Astrocyte (in vitro differentiated cells and primary cell): ENCODE results near the gene AUTS2. TPM values are rescaled to one million over a fixed set of nuclear protein-coding genes. Genes with fewer than 3 reads are reported as not detected.

ENCODE experiments used
- DNase-seq: peaks from one replicate; pipeline ENCODE4 v3.0.0-alpha.2; 2010; ENCODE audit warnings: low read depth
- FAIRE-seq: peaks from 2 replicates; lab custom pipeline; 2011; peaks lifted over from hg19 to GRCh38; lab: Jason Lieb, UNC
- H2AFZ ChIP-seq: 2 replicates; pipeline ENCODE4 v1.6.0; 2012; ENCODE audit warnings: low read depth, low read length, inconsistent platforms
- H3K27ac ChIP-seq: 2 replicates; pipeline ENCODE4 v1.5.1; 2011; ENCODE audit warnings: low read depth, low read length, inconsistent platforms
- H3K27me3 ChIP-seq: 2 replicates; pipeline ENCODE4 v1.6.0; 2011; ENCODE audit warnings: low read length, inconsistent platforms; ENCODE audit not compliant: insufficient read depth
- H3K36me3 ChIP-seq: 2 replicates; pipeline ENCODE4 v1.5.1; 2011; ENCODE audit warnings: low read length, inconsistent platforms; ENCODE audit not compliant: insufficient read depth
- H3K4me1 ChIP-seq: 2 replicates; pipeline ENCODE4 v1.5.1; 2011; ENCODE audit warnings: low read length, inconsistent platforms; ENCODE audit not compliant: insufficient read depth
- H3K4me2 ChIP-seq: 2 replicates; pipeline ENCODE4 v1.6.0; 2012; ENCODE audit warnings: low read length, inconsistent platforms
- H3K4me3 ChIP-seq: 2 replicates; pipeline ENCODE4 v1.5.1; 2011; ENCODE audit warnings: low read depth, mild to moderate bottlenecking, low read length, inconsistent platforms; ENCODE audit not compliant: insufficient read depth
- H3K79me2 ChIP-seq: 2 replicates; pipeline ENCODE4 v1.6.0; 2012; ENCODE audit warnings: mild to moderate bottlenecking, low read length, inconsistent platforms; ENCODE audit not compliant: insufficient read depth
- H3K9ac ChIP-seq: 2 replicates; pipeline ENCODE4 v1.6.0; 2012; ENCODE audit warnings: mild to moderate bottlenecking, low read length, inconsistent platforms
- H3K9me3 ChIP-seq: 2 replicates; pipeline ENCODE4 v1.5.1; 2012; ENCODE audit warnings: low read depth, mild to moderate bottlenecking, low read length, inconsistent platforms; ENCODE audit not compliant: insufficient read depth
- H4K20me1 ChIP-seq: 2 replicates; pipeline ENCODE4 v1.6.0; 2012; ENCODE audit warnings: low read length, inconsistent platforms; ENCODE audit not compliant: insufficient read depth
- H3K27ac Mint-ChIP-seq: one replicate; pipeline ENCODE4 v1.8.0; 2021; ENCODE audit warnings: mild to moderate bottlenecking, mixed read lengths; ENCODE audit not compliant: unreplicated experiment
- H3K27me3 Mint-ChIP-seq: one replicate; pipeline ENCODE4 v1.8.0; 2021; ENCODE audit warnings: low read depth, mixed read lengths; ENCODE audit not compliant: unreplicated experiment
- H3K36me3 Mint-ChIP-seq: one replicate; pipeline ENCODE4 v1.8.0; 2021; ENCODE audit warnings: low read depth, mixed read lengths; ENCODE audit not compliant: unreplicated experiment
- H3K4me1 Mint-ChIP-seq: one replicate; pipeline ENCODE4 v1.8.0; 2021; ENCODE audit warnings: low read depth, mixed read lengths; ENCODE audit not compliant: unreplicated experiment
- H3K4me3 Mint-ChIP-seq: one replicate; pipeline ENCODE4 v1.8.0; 2021; ENCODE audit warnings: mild to moderate bottlenecking, moderate library complexity, mixed read lengths; ENCODE audit not compliant: unreplicated experiment
- H3K9me3 Mint-ChIP-seq: one replicate; pipeline ENCODE4 v1.8.0; 2021; ENCODE audit warnings: mild to moderate bottlenecking, mixed read lengths; ENCODE audit not compliant: unreplicated experiment
- EZH2 ChIP-seq: IDR thresholded peaks from 2 replicates; pipeline ENCODE4 v1.6.1; 2012; ENCODE audit warnings: mild to moderate bottlenecking, low read length, inconsistent platforms; ENCODE audit not compliant: insufficient read depth
- total RNA-seq: library from RNA; stranded (reverse); gene quantifications from 2 replicates; pipeline ENCODE4 v1.2.1, GENCODE V29; 2021
- TF ChIP-seq, protein P1 (sequence below): IDR thresholded peaks from 2 replicates; pipeline ENCODE4 v1.5.1; 2011; ENCODE audit warnings: low read depth, mild to moderate bottlenecking, inconsistent platforms, low read length, moderate library complexity; ENCODE audit not compliant: insufficient read depth

AUTS2 gene
- total RNA-seq, 1 donor from 2014 or later, result 73.2 TPM

DNA sequence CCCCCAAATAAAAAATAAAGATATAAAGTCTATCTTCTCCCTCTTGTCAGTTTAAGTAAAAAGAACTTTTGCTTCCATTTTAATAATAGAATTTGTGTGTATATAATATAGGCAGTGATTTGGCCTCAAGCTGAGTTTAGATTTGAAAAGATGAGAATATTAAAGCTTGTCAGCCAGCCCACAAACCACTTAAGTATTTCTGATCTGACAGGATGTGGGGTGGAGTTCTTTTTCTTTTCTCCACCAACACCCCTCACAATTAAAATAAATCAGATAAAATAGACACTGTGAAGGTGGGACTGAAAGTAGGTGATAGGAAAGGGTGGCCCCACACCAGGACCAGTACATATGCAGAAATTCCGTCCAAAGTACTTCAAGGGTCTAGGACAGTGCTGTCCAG lies 714.1 kb downstream of the AUTS2 start:
- peaks cover 3% of the 10 kb centered on the region for H3K4me1 ChIP-seq
- H3K9me3 Mint-ChIP-seq, result peaks cover 3% of the 10 kb centered on the region
- no peaks in the 10 kb centered on the region for H3K79me2 ChIP-seq
- no peaks in the 10 kb centered on the region for H3K36me3 ChIP-seq
- no peak overlapping the region for H3K27ac ChIP-seq
- no peak overlapping the region for H3K9ac ChIP-seq
- H3K4me1 Mint-ChIP-seq, result peaks cover 10% of the 10 kb centered on the region
- no peaks in the 10 kb centered on the region for H4K20me1 ChIP-seq
- H3K4me3 ChIP-seq, result no peak overlapping the region
- no peak overlapping the region for H2AFZ ChIP-seq
- DNase-seq, result no peak
- peaks cover 3% of the 10 kb centered on the region for H3K36me3 Mint-ChIP-seq
- no peaks in the 10 kb centered on the region for H3K27me3 Mint-ChIP-seq
- no peaks in the 10 kb centered on the region for H3K9me3 ChIP-seq
- no peaks in the 10 kb centered on the region for H3K27me3 ChIP-seq
- TF ChIP-seq, protein P1, sequence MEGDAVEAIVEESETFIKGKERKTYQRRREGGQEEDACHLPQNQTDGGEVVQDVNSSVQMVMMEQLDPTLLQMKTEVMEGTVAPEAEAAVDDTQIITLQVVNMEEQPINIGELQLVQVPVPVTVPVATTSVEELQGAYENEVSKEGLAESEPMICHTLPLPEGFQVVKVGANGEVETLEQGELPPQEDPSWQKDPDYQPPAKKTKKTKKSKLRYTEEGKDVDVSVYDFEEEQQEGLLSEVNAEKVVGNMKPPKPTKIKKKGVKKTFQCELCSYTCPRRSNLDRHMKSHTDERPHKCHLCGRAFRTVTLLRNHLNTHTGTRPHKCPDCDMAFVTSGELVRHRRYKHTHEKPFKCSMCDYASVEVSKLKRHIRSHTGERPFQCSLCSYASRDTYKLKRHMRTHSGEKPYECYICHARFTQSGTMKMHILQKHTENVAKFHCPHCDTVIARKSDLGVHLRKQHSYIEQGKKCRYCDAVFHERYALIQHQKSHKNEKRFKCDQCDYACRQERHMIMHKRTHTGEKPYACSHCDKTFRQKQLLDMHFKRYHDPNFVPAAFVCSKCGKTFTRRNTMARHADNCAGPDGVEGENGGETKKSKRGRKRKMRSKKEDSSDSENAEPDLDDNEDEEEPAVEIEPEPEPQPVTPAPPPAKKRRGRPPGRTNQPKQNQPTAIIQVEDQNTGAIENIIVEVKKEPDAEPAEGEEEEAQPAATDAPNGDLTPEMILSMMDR, result no peak
- TF ChIP-seq EZH2, result no peak
- H3K4me3 Mint-ChIP-seq, result no peak overlapping the region
- H3K4me2 ChIP-seq, result no peak overlapping the region
- FAIRE-seq, result no peak
- no peak overlapping the region for H3K27ac Mint-ChIP-seq

DNA sequence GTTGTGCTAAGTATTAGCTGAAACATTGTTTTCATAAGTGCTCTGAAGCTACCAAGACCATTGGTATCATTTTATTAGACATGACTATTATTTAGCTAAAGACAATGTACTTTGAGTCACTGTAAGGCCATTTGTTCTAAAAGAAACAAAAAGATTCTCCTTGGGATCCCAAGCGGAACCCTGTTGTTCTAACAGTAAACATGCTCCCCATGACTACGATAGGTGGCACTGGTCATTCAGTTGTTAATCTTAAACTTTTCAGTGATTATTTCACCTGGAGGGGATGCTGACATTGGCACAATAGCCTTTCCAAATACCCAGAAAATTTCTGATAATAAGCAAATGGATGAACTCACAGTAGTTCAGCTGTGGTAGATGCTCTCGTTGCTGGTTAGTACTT lies 715.0 kb downstream of the AUTS2 start:
- Histone ChIP-seq H3K27me3 (no peaks in the 10 kb centered on the region), H3K27ac (no peak overlapping the region), H2AFZ (no peak overlapping the region), H3K9me3 (no peaks in the 10 kb centered on the region), H3K9ac (no peak overlapping the region), H4K20me1 (no peaks in the 10 kb centered on the region), H3K4me2 (no peak overlapping the region), H3K4me3 (no peak overlapping the region), H3K79me2 (no peaks in the 10 kb centered on the region), H3K36me3 (no peaks in the 10 kb centered on the region), H3K4me1 (peaks cover 3% of the 10 kb centered on the region)
- TF ChIP-seq EZH2, result no peak
- TF ChIP-seq, protein P1, result no peak
- H3K4me3 Mint-ChIP-seq, result no peak overlapping the region
- no peak overlapping the region for H3K27ac Mint-ChIP-seq
- H3K4me1 Mint-ChIP-seq, result peaks cover 11% of the 10 kb centered on the region
- FAIRE-seq, result no peak
- peaks cover 3% of the 10 kb centered on the region for H3K36me3 Mint-ChIP-seq
- no peak for DNase-seq
- peaks cover 3% of the 10 kb centered on the region for H3K9me3 Mint-ChIP-seq
- no peaks in the 10 kb centered on the region for H3K27me3 Mint-ChIP-seq

DNA sequence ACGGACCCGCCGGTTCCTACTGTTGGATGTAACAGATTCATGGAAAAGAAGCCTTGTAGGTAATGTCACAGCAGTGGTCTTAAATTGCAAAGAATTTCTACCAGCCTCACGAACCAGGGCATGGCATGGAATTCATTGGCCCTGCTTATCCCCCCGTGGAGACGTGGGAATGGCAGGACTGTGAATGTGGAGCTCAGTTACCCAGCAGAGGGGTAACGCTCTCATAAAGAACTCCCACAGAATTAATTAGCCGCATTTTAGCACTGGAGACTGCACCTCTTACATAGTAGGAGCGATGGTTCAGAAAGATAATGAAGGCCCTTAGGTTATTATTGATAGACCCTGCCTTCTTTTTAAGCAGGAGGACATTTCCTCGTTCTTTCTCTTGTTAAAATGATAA lies 715.4 kb downstream of the AUTS2 start:
- Histone ChIP-seq H3K4me3 (no peak overlapping the region), H3K4me1 (peaks cover 3% of the 10 kb centered on the region), H3K79me2 (no peaks in the 10 kb centered on the region), H3K27ac (no peak overlapping the region), H3K4me2 (no peak overlapping the region), H4K20me1 (no peaks in the 10 kb centered on the region), H2AFZ (no peak overlapping the region), H3K9me3 (no peaks in the 10 kb centered on the region), H3K27me3 (no peaks in the 10 kb centered on the region), H3K36me3 (no peaks in the 10 kb centered on the region), H3K9ac (no peak overlapping the region)
- H3K9me3 Mint-ChIP-seq, result peaks cover 3% of the 10 kb centered on the region
- no peaks in the 10 kb centered on the region for H3K27me3 Mint-ChIP-seq
- FAIRE-seq, result no peak
- no peak overlapping the region for H3K27ac Mint-ChIP-seq
- H3K4me3 Mint-ChIP-seq, result no peak overlapping the region
- TF ChIP-seq, protein P1, result no peak
- TF ChIP-seq EZH2, result no peak
- no peak for DNase-seq
- peaks cover 3% of the 10 kb centered on the region for H3K36me3 Mint-ChIP-seq
- peaks cover 13% of the 10 kb centered on the region for H3K4me1 Mint-ChIP-seq
